ENCODE results near the gene TAF1A. TPM values are rescaled to one million over a fixed set of nuclear protein-coding genes. Genes with fewer than 3 reads are reported as not detected.

The TAF1A gene
- total RNA-seq, 1 donor from 2014 or later = 24.4 TPM

DNA sequence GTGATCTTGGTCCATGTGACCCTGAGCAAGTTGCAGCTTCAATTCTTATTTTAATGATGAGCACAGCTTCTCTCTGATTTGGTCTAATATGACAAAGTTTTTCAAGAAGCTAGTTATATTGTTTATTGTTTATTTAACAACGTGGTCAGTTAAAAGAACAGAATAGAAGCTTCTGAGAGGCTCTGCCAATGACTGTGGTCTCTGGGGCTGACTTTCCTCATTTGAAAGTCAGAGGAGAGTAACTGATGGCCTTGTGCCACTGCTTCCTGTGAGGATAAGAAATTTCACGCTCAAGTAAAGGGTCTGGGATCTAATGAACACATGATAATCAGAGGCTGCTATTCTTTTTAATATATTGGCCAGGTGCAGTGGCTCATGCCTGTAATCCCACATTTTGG, 49.1 kb downstream of the TAF1A start:
- no peak overlapping the region for H3K4me3 Mint-ChIP-seq
- H3K27ac Mint-ChIP-seq = no peak overlapping the region
- intact Hi-C loops (cut with micrococcal nuclease) = no loop called here
- no peaks in the 10 kb centered on the region for H3K9me3 Mint-ChIP-seq
- no peaks in the 10 kb centered on the region for H3K36me3 Mint-ChIP-seq (ENCODE audit: low read depth)
- H3K4me1 Mint-ChIP-seq = no peaks in the 10 kb centered on the region
- peaks cover 4% of the 10 kb centered on the region for H3K27me3 Mint-ChIP-seq
- no peak for DNase-seq

DNA sequence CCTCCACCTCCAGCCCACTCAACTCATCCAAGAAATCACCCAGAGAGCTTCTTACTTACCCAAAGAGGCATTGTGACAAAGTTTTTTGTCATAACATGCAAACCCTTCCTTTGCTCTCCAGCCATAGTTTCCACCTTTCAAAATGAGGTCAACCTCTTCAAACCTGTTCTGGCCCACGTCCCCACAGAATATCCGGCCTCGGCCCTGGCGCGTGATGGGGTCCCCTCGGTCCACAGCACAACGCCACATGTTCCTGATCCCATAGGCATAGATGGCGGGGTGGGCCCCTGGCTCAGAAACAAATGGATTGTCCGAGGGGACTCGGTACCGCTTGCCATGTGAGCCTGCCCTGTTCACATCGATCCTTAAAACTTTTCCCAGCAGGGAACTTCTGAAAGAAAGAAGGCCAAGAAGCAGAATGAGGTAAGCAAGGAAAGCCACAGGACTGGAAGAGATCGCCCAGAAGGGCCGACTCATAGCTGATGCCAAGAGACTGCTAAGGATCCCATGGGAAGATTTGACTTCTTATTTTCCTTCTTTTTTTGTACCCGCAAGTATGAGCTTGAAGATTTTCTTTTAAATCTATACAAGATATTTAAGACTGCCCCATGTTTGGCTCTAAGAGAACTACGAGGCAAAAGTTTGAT, 49.7 kb downstream of the TAF1A start:
- DNase-seq = no peak
- peaks cover 2% of the 10 kb centered on the region for H3K27me3 Mint-ChIP-seq
- intact Hi-C loops (cut with micrococcal nuclease) = no loop called here
- no peaks in the 10 kb centered on the region for H3K36me3 Mint-ChIP-seq (ENCODE audit: low read depth)
- no peak overlapping the region for H3K27ac Mint-ChIP-seq
- no peaks in the 10 kb centered on the region for H3K4me1 Mint-ChIP-seq
- H3K9me3 Mint-ChIP-seq = no peaks in the 10 kb centered on the region
- no peak overlapping the region for H3K4me3 Mint-ChIP-seq

GRCh38 chr1:222535455-222535854, 54.3 kb downstream of the TAF1A start:
- H3K27ac Mint-ChIP-seq = no peak overlapping the region
- no peaks in the 10 kb centered on the region for H3K36me3 Mint-ChIP-seq (ENCODE audit: low read depth)
- H3K4me1 Mint-ChIP-seq = no peaks in the 10 kb centered on the region
- H3K9me3 Mint-ChIP-seq = no peaks in the 10 kb centered on the region
- intact Hi-C loops (cut with micrococcal nuclease) = no loop called here
- no peak overlapping the region for H3K4me3 Mint-ChIP-seq
- peaks cover 4% of the 10 kb centered on the region for H3K27me3 Mint-ChIP-seq
- DNase-seq = no peak

DNA sequence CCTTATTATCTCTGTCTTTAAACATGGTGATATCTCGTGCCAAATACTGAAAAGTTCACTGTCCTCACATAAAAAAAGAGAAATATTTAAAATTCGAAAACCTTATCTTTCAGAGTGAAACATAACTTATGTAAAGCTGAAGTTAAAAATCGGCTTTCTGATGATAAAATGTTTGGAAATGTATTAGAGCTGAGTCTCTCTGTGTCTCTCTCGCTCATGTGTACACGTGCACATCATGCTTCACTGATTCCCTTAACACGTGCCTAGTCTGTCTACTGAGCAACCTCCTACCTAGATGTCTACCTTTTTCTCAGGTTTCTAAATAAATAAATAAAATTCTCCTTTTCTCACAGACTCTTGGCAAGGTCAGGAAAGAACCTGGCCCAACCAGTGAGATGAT, 58.9 kb downstream of the TAF1A start:
- Mint-ChIP-seq H3K4me3 (no peak overlapping the region), H3K4me1 (no peaks in the 10 kb centered on the region), H3K9me3 (no peaks in the 10 kb centered on the region), H3K27ac (no peak overlapping the region), H3K27me3 (peaks cover 9% of the 10 kb centered on the region), H3K36me3 (ENCODE audit: low read depth) (no peaks in the 10 kb centered on the region)
- intact Hi-C loops (cut with micrococcal nuclease) = no loop called here
- DNase-seq = no peak

- intact Hi-C loops (cut with micrococcal nuclease) = no loop called here
Measured at GRCh38 chr1:222529916-222530315, 59.8 kb downstream of the TAF1A start.

GRCh38 chr1:222529181-222529580, 60.6 kb downstream of the TAF1A start:
- DNase-seq = no peak
- Mint-ChIP-seq H3K27me3 (peaks cover 8% of the 10 kb centered on the region), H3K27ac (no peak overlapping the region), H3K4me1 (no peaks in the 10 kb centered on the region), H3K9me3 (no peaks in the 10 kb centered on the region), H3K4me3 (no peak overlapping the region), H3K36me3 (ENCODE audit: low read depth) (no peaks in the 10 kb centered on the region)
- intact Hi-C loops (cut with micrococcal nuclease) = no loop called here

More at GRCh38 chr1:222529916-222530315, 59.8 kb downstream of the TAF1A start:
- no peaks in the 10 kb centered on the region for H3K9me3 Mint-ChIP-seq
- no peaks in the 10 kb centered on the region for H3K4me1 Mint-ChIP-seq
- peaks cover 9% of the 10 kb centered on the region for H3K27me3 Mint-ChIP-seq
- no peak overlapping the region for H3K4me3 Mint-ChIP-seq
- no peak overlapping the region for H3K27ac Mint-ChIP-seq
- DNase-seq = no peak
- H3K36me3 Mint-ChIP-seq (ENCODE audit: low read depth) = no peaks in the 10 kb centered on the region

DNA sequence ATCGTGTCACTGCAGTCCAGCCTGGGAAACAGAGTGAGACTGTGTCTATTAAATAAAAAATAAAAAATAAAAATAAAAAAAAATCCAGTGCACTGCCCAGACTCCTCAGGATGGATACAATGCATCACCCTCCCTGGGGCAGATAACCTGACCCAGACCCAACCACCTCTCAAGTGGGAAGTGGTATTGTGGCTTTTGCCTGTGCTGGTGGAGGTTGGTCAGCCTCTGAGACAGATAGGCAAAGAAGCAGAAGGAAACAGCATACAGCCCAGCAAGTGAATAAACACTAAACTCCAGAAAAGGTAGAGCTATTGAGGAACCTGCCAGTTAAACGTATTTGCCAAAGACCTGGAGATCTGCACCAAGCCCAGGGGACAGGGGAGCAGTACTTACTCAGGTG, 63.8 kb downstream of the TAF1A start:
- Mint-ChIP-seq H3K36me3 (ENCODE audit: low read depth) (no peaks in the 10 kb centered on the region), H3K9me3 (no peaks in the 10 kb centered on the region), H3K4me3 (no peak overlapping the region), H3K27ac (no peak overlapping the region), H3K4me1 (no peaks in the 10 kb centered on the region), H3K27me3 (peaks cover 10% of the 10 kb centered on the region)
- DNase-seq = no peak
- intact Hi-C loops (cut with micrococcal nuclease) = no loop called here

- intact Hi-C loops (cut with micrococcal nuclease) = loop anchor here (5.0 kb wide), 1 partner anchor 958 kb away; no protein-coding TSS in a partner anchor
- no peak for DNase-seq
- Mint-ChIP-seq H3K27ac (no peak overlapping the region), H3K9me3 (no peaks in the 10 kb centered on the region), H3K4me3 (no peak overlapping the region), H3K4me1 (no peaks in the 10 kb centered on the region), H3K36me3 (ENCODE audit: low read depth) (no peaks in the 10 kb centered on the region), H3K27me3 (peaks cover 8% of the 10 kb centered on the region)
Measured at GRCh38 chr1:222523852-222524251, 65.9 kb downstream of the TAF1A start.

- DNase-seq = no peak
- Mint-ChIP-seq H3K4me1 (no peaks in the 10 kb centered on the region), H3K27ac (no peak overlapping the region), H3K4me3 (no peak overlapping the region), H3K36me3 (ENCODE audit: low read depth) (no peaks in the 10 kb centered on the region), H3K27me3 (peaks cover 6% of the 10 kb centered on the region), H3K9me3 (no peaks in the 10 kb centered on the region)
- intact Hi-C loops (cut with micrococcal nuclease) = loop anchor here (5.0 kb wide), 1 partner anchor 960 kb away; no protein-coding TSS in a partner anchor
Measured at GRCh38 chr1:222522105-222522915, 67.4 kb downstream of the TAF1A start.

DNA sequence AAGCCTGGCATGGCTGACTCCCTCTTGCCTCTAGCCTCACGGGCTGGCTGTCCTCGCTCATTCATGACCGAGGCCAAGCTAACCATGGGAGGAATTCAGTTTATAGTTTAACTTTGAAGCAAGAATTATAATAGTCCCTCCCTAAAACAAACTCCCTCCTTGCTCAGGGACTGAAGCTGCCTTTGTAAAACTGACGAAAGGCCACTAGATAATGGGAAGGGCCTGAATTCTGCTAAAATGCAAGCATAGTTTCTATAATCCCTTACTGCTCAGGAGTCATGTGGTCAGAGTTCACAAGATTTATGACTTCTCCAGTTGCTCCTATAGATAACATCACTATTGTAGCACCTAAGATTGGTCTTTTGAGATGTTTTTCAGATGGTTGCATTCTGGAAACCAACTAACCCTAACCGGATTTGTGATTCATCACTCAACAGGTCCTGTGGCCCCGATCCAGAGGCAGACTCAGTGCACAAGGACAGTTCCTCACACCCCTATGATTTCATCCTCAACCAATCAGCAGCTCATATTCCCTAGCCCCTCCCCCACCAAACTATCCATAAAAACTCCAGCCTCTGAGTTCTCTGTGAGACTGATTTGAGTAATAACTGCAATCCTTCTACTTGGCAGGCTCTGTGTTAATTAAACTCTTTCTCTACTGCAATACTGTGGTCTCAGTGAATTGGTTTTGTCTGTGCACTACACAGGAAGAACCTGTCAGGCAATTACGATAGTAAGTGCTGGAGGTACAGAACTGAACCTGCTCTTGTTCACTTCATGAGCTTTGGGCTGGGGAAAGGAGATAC, 68.2 kb downstream of the TAF1A start:
- DNase-seq = no peak
- intact Hi-C loops (cut with micrococcal nuclease) = loop anchor here (5.0 kb wide), 1 partner anchor 961 kb away; no protein-coding TSS in a partner anchor
- Mint-ChIP-seq H3K27ac (no peak overlapping the region), H3K36me3 (ENCODE audit: low read depth) (no peaks in the 10 kb centered on the region), H3K27me3 (peaks cover 5% of the 10 kb centered on the region), H3K9me3 (no peaks in the 10 kb centered on the region), H3K4me3 (no peak overlapping the region), H3K4me1 (no peaks in the 10 kb centered on the region)

Other genes starting within 250 kb of the TAF1A start
- gene HHIPL2, start 41.8 kb downstream of the TAF1A start, total RNA-seq = 0.19 and 0.82 TPM in 2 replicates
- gene MIA3, start 28.2 kb upstream of the TAF1A start, total RNA-seq = 42.2 and 44.2 TPM in 2 replicates
- gene AIDA, start 122.6 kb upstream of the TAF1A start, total RNA-seq = 38.1 and 40.5 TPM in 2 replicates
- 35.4 and 36.4 TPM in 2 replicates for gene BROX, start 122.6 kb upstream of the TAF1A start, total RNA-seq
- gene FAM177B, start 147.3 kb upstream of the TAF1A start, total RNA-seq = 0.47 TPM in 1 of 2 replicates, not detected in the other
- gene DISP1, start 225.1 kb upstream of the TAF1A start, total RNA-seq = 1.3 and 2.0 TPM in 2 replicates